NCI-H510A (cell line): ENCODE results near the gene TMEM52B.
"Not testable (repeated sequence)": the region's sequence is repeated elsewhere in the genome, so short reads cannot be mapped to it uniquely, and the experiment has no call there.

Source experiments
- DNase-seq: peaks from one replicate; lab custom pipeline; 2025; lab: John Stamatoyannopoulos, UW

TMEM52B gene

DNA sequence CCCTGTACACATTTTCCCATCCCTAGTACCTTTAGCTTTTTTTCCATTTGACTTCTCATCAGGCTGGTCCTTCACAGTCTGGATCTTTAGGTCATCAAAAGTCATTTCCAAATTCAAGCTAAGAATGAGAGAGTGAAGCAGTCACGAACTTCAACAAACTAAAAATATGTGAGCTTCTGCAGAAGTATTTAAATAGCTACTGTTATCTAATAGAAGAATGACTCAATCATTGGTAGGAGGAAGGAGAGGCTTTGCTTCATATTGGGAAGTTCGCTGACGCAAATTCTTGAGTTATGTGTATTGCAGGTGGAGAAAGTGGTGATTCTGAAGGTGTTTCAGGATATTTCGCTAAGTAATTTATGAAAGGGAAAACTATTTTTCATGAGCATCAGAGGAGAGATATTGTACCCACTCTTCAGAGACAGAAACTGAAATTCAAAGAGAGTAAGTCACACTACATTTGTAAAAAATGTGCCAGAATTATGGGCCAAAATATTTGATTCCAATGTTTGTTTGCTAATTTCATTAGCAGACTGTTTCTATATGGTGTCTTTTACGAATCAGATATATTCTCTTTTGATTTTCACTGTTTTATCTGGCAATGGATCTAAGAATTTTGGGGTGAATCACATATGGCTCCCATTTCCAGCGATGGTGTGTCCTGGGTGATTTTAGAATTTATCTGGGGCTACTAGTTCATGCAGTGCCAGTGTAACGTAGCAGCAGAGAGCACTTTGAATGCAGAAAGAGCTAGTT, 6.7 kb upstream of the TMEM52B start, which contains the start of gene OLR1:
Gene OLR1, minus strand, starts transcription at position 160 of the 756 bp plus-strand sequence. Its CDS starts 55 bp downstream, at position 105.
- DNase-seq = no peak

DNA sequence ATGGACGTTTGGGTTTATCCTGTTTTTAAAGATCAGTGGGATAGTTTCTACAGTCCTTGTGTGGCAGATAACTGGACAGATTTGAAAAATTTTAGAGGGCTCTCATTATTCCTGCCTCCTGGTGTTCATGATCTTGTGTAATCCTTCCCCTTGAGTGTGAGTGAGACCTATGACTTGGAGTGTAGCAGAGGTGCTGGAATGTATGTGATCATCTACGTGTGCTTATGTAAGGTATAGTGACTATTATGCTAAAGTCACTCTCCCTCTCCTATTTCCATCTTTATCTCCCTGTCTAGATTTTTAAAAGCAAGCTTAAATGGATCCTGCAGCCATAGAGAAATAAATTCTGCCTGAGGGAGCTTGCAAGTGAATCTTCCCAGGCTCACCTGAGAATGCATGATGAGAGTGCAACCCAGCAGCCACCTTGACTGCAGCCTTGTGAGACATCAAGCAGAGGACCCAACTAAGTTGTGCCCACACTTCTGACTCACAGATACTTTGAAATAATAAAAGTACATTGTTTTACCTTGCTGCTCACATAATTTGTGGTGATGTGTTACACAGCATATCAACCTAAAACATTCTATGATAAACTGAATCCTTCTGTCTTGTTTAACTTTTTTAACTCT, 3.7 kb upstream of the TMEM52B start:
- no peak for DNase-seq

DNA sequence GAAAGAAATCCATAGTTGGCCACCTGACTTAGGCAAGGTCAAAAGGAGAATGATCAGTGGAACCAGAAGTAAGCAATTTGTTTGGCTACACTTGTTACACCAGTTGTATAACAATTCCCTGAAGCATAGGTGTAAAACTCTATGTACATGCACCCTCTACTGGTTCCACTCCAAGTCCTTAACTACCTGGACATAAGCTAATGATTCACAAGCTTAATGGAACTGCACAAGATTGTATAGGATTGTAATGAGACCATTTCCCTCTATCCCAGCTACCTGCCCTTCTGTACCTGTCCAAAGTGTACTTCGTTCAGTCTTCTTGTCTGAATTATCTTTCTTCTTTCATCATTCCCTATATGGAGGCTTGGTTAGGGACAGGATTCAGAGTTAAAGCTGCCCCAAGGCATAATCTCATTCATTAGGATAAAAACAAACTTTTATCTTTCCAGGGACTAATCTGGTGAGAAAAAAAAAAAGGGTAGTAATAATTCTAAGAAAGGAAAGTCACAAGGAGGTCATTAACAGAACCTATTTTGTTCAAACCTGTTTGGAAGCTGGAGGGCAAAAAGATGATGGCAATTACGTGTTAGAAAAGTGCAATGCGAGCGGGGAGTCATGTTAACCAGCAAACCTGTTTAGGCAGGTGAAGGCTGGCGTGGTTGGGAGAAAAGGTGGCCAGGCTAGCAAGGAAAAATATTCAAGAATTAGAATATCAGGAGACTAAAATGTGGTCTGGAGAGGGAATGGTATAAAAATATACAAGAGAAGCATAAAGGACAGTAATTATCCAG, 2.8 kb upstream of the TMEM52B start:
- no peak for DNase-seq

DNA sequence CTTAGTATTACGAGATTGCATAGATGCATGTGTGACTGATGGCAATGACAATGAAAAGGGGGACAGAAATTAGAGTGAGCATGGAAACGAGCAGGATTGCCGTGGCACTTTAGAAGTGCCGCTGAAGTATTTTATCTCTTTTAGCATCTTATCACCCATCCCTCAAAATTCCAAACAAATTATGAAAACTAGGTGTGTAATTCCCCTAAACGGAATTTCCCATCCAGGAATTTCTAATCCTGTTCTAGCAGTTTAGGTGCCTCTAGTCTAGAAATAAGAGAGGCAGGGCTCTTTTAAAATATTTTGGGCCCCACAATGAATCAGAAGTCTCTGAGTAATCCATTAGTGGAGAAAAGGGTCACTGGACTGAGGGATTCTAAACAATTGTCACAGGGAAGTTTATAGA, 947 bp downstream of the TMEM52B start:
- DNase-seq = no peak

DNA sequence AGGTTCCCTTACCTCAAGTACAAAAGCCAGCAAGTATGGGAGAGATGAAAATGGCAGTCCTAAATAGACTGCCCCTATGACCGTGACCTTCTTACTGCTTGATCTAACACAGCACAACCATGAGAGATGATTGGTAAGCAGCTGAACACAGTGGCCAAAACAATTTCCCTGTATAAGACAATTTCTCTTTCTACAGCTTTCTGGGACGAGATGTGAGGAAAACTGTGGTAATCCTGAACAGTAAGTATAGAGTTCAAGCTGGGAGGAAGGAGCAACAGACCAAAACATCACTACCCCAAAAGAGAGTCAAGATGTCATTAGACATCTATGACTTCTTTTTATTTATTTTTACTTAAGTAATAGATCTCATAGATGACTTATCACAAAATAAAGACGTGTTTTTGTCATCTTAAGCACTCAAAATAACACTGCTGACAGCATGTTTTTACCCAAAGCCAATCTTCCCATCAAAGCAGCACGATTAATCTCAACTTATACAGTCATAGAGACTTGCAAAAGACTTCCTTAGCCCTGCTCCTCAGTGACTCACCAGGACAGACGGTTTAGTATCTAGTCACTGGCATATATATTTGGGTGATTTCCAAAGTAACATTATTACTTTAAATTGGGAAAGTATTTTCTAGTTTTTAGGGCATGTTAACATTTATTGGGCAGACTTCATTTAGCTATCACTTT, 3.7 kb downstream of the TMEM52B start:
- DNase-seq = no peak

DNA sequence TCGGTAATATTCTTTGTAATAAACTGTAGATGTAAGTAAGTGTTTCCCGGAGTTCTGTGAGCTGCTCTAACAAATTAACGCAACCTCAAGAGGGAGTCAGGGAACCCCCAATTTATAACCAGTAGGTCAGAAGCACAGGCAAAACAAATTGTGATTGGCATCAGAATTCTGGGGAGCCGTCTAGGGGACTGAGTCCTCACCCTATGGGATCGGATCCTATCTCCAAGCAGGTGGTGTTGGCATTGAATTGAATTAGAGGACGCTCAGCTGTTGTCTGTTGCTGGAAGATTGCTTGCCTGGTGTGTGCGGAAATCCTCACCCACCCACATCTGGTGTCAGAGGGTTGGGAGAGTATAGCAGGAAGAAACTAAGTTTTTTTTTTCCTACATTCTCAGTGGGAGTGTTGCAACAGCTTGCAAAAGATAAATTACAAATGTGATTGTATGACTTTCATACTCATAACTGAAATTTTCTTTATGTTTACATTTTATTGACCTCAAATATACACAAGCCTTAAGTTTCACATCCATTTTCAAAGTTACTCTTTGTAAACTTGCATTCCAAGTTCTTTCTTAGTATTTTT, 5.5 kb downstream of the TMEM52B start:
- DNase-seq = no peak

DNA sequence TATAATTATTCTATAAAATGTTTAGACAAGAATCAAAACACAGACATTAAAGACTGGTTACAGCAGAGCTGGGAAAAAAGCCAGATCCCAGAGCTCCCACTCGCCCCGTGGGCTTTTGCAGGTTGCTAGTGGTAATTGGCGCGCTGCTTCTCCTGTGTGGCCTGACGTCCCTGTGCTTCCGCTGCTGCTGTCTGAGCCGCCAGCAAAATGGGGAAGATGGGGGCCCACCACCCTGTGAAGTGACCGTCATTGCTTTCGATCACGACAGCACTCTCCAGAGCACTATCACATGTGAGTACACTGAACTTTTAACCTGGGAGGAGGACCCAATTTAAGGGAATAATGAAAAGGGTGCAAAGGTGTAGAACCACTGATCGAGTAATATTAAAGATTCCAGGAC, 7.5 kb downstream of the TMEM52B start:
- no peak for DNase-seq

DNA sequence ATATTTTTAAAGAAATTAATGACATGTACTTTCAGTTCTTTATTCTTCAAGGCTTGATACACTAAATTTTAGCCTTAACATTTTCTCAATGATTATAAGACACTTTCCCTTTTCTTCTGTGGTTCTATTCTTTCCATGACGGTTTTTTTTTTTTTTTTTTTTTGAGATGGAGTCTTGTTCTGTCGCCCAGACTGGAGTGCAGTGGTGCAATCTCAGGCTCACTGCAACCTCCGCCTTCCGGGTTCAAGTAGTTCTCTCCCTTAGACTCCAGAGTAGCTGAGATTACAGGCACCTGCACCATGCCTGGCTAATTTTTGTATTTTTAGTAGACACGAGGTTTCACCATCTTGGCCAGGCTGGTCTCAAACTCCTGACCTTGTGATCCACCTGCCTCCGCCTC, 8.1 kb downstream of the TMEM52B start:
- DNase-seq = not testable (repeated sequence)

DNA sequence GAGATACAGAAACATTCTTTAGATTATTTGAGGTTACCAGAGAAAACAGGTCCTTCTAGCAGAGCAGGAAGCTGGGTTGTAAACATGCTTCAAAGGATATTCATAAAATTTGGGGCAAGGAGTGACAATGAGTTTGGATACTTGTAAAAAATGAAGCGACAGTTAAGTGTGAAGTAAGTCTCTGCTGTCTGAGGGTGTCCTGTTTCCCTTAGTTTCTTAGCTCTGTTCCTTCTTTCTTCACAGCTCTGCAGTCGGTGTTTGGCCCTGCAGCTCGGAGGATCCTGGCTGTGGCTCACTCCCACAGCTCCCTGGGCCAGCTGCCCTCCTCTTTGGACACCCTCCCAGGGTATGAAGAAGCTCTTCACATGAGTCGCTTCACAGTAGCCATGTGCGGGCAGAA, 10.8 kb downstream of the TMEM52B start:
- no peak for DNase-seq

DNA sequence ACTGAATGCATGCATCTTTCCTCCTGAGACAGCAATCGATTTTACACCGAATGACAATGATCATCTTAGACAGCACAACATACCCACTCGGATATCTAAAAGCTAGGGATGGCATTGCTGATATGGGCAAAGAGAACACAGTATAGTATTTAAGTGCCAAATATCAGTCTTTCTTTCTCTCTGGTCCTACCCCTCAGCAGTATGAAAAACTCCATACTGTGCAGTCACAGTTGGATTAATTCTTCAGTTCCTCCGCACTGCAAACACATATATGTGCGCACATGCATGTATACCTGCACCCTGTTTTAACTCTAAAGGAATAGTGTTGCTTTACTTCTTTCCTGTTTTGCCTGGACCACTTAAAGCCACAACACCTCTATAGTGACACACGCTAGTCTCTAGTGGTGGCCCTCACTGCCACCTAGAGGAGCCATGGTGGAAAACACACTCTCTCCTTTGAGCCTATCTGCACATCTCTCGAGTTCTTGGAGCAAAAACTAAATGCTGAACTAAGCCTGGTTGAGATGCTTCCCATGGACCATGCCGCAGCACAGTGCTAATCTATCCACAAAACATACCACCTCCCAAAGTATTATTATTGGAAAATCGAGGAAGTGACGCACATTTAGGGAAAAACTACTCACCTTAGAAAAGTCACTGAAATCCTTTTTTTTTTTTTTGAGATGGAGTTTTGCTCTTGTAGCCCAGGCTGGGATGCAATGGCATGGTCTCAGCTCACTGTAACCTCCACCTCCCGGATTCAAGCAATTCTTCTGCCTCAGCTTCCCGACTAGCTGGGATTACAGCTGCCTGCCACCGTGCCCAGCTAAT, 11.9 kb downstream of the TMEM52B start:
- peak; percentile 8 for DNase-seq

DNA sequence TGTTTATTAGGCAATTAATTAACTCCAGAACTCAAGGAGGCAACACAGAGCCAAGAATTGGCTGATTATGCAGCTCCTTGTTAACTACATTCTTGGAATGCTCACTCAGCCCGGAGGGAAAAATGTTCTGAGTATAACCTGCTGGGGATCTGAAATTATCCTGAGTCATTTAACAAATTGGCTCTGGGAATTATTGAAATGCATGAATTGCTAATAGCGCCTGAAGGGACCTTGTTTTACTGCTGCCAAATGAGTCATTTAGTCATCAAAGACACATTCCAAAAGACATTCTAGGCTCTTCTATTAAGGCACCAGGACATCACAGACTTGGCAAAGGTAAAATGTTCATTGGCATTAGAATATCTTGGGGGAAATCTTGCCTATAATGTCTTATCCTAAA, 13.0 kb downstream of the TMEM52B start:
- DNase-seq = no peak

DNA sequence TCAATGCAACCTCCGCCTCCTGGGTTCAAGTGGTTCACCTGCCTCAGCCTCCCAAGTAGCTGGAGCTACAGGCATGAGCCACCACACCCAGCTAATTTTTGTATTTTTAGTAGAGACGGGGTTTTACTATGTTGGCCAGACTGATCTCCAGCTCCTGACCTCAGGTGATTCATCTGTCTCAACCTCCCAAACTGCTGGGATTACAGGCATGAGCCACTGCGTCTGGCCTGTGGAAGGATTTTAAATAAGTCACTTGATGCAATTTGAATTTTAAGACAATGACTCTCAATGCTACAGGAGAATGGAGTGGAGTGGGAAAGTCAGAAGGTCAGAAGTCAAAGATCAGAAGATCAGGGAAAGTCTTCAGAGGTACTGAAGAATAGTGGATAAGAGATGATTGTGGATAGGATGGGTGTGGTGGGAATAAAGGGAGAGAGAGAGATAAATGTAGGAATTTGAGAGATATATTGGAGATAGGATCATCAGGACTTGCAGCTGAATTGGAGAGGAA, 15.4 kb downstream of the TMEM52B start:
- DNase-seq = no peak

DNA sequence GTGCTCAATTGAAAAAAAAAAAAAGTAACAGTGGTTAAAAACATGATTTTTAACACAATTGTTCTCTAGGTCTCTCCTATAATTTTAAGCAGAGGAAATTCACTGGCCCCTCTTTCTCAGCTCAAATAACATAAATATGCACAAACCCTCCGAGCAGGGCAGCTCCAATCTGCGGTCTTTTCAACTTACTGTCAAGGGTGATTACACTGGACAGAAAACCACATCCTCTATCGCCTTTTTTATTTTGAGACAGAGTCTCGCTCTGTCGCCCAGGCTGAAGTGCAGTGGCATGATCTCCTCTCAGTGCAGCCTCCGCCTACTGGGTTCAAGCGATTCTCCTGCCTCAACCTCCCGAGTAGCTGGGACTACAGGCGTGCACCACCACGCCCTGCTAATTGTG, 17.4 kb downstream of the TMEM52B start:
- no peak for DNase-seq

DNA sequence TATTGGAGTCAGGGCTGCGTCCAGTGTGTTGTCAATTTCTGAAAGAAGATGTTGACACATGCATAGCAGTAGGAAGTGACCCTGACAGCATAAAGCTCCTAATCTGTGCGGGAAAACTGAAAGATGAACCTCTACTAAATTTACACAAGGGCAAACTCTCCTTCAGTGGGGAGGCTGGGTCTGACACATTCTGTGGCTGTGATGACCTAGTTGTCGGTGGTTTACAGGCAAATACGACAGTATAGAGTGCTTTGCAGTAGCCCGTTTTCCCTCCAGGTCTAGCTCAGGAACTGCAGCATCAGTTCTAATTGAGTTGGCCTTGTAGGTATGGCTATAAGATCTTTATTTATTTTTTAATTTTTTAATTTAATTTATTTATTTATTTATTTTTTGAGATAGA, 19.0 kb downstream of the TMEM52B start:
- DNase-seq = no peak

DNA sequence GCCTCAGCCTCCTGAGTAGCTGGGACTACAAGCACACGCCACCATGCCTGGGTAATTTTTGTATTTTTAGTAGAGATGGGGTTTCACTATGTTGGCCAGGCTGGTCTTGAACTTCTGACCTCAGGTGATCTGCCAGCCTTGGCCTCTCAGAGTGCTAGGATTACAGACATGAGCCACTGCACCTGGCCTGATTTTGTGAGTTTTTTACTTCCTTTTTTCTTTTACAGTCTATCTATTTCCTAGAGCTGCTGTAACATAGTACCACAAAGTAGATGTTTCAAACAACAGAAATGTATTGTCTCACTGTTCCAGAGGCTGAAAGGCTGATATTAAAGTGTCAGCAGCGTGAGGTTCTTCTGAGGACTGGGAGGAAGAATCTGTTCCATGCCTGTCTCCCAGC, 25.7 kb downstream of the TMEM52B start:
- not testable (repeated sequence) for DNase-seq

DNA sequence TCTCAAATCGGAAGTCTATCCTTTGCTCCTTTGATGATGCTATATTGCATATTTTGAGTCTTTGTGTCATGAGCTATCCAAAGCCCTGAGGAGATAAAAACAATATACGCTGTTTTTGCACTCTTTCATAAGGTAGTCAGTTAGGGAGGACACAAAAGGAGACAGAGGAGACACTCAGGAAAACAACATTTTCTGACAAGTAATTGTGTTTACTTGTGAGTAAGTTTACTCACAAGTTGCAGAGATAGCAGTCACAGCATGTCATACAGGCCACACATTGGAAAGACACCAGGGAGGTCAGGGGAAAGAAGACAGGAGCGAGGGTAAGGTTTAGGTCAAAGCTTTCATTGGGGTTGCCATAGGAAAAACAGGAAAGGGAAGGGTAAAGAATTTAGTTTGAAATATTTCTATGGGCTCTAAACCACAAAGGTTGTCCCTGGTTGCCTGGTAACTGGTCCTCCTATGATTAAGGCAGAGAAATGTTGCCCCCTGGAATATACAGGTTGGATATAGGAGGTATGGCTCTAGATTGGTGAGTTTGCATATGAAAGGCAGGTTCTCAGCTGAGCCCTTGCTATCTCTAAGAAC, 26.5 kb downstream of the TMEM52B start:
- no peak for DNase-seq

DNA sequence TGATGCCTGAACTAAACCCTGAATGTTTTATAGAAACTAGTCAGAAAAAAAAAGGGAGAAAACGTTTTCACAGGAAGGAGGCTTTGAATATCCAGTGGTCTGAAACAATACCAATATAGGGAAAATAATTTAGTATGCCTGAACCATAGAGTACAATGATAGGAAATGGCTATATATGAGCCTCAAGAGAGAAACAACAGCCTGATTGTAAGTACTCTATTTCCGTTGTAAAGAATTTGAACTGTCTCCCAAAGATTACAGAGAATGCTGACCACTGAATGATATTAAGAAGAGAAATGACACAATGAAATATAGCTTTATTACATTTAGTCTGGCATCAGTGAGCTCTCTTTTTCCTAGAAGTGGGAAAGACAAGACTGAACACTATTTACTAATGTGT, 28.3 kb downstream of the TMEM52B start:
- no peak for DNase-seq

DNA sequence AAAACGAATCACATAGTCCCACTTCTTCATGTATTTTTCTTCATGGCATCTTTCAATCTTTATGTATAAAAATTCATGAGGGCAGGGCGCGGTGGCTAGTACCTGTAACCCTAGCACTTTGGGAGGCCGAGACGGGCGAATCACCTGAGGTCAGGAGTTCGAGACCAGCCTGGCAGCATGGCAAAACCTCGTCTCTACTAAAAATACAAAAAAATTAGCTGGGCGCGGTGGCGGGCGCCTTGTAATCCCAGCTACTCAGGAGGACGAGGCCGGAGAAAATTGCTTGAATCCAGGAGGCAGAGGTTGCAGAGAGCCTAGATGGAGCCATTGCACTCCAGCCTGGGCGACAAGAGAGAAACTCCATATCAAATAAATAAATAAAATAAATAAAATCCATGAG, 31.4 kb downstream of the TMEM52B start:
- DNase-seq = no peak

DNA sequence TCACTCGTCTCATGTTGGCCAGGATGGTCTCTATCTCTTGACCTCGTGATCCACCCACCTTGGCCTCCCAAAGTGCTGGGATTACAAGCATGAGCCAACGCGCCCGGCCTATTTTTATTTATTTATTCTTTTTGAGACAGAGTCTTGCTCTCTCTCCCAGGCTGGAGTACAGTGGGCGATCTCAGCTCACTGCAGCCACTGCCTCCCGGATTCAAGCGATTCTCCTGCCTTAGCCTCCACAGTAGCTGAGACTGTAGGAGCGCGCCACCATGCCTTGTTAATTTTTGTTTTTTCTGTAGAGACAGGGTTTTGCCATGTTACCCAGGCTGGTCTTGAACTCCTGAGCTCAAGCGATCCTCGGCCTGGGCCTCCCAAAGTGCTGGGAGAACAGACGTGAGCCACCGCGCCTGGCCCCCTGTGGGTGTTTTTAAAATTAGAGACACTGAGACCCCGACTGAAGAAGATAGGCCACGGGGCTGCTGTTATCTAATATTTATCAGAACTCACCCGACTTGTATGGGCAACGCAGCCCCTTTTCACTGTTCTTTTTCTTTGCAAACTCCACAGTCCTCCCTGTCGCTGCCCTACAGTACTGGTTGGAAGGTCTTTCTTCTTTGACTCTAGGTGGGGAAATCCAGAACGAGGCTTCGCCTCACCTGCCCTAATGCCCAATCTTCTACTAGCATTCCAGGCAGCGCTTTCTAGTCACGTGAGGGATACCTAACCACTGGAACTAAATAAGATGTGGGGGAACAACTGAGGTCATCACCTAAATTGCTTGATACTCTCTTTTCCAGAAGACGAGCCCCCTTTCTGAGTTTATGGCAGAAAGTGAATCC, 32.5 kb downstream of the TMEM52B start:
- DNase-seq = no peak
